ENCODE measurements around the gene TASP1. TPM values are rescaled to one million over a fixed set of nuclear protein-coding genes. Genes with fewer than 3 reads are reported as not detected.
"Not testable (repeated sequence)": the region's sequence is repeated elsewhere in the genome, so short reads cannot be mapped to it uniquely, and the experiment has no call there.

Gene TASP1
- total and polyA plus RNA-seq, 8 donors: 5.8 to 13.0 (median 7.8) TPM

GRCh38 chr20:13632431-13632830 is 6.3 kb downstream of the TASP1 start:
- FAIRE-seq: no peak
- intact Hi-C loops (cut with DNase I): no loop called here
- TF ChIP-seq CTCF (IDR thresholded peaks at IDR 0.05): no peak

GRCh38 chr20:13627525-13627924 is 11.2 kb downstream of the TASP1 start:
- H3K27me3 ChIP-seq; H3K4me1 ChIP-seq; FAIRE-seq; H3K9me3 ChIP-seq; DNase-seq; intact Hi-C loops (cut with DNase I); H3K27ac ChIP-seq; ATAC-seq; H3K4me3 ChIP-seq; H3K36me3 ChIP-seq: not testable (repeated sequence)
- WGBS, 2 donors: 89 to 93% methylated on average over 3 of the region's 3 CpGs

More at GRCh38 chr20:13632431-13632830, 6.3 kb downstream of the TASP1 start:
- Histone ChIP-seq H3K27me3 (no peaks in the 10 kb centered on the region), H3K36me3 (peaks cover 0 to 6% (median 0%) of the 10 kb centered on the region in 3 donors), H3K4me1 (peaks cover 0 to 2% (median 2%) of the 10 kb centered on the region in 3 donors), H3K27ac (no peak overlapping the region), H3K9me3 (no peaks in the 10 kb centered on the region), H3K4me3 (no peak overlapping the region)
- 38 to 43% methylated on average over 1 of the region's 1 CpG for WGBS, 2 donors
- no peak for DNase-seq
- ATAC-seq: no peak

GRCh38 chr20:13626724-13627123 is 12.0 kb downstream of the TASP1 start:
- FAIRE-seq: no peak

GRCh38 chr20:13625304-13625979 is 13.3 kb downstream of the TASP1 start:
- WGBS, 2 donors: 74 to 79% methylated on average over 6 of the region's 6 CpGs
- no peak for FAIRE-seq
- no peak for ATAC-seq

More at GRCh38 chr20:13626724-13627123, 12.0 kb downstream of the TASP1 start:
- WGBS, 2 donors: 80 to 86% methylated on average over 1 of the region's 1 CpG
- Histone ChIP-seq H3K4me3 (no peak overlapping the region), H3K4me1 (no peaks in the 10 kb centered on the region), H3K27ac (no peak overlapping the region), H3K36me3 (peaks cover 0 to 10% (median 0%) of the 10 kb centered on the region in 3 donors), H3K27me3 (no peaks in the 10 kb centered on the region), H3K9me3 (no peaks in the 10 kb centered on the region)
- intact Hi-C loops (cut with DNase I): no loop called here
- ATAC-seq (no peak), DNase-seq (no peak)
- TF ChIP-seq CTCF (IDR thresholded peaks at IDR 0.05): no peak

GRCh38 chr20:13619415-13619814 is 19.3 kb downstream of the TASP1 start:
- H3K36me3 ChIP-seq; FAIRE-seq; ATAC-seq; H3K9me3 ChIP-seq; H3K4me3 ChIP-seq; H3K4me1 ChIP-seq; intact Hi-C loops (cut with DNase I); H3K27ac ChIP-seq; DNase-seq; H3K27me3 ChIP-seq: not testable (repeated sequence)
- 83 to 92% methylated on average over 1 of the region's 1 CpG for WGBS, 2 donors

More at GRCh38 chr20:13625304-13625979, 13.3 kb downstream of the TASP1 start:
- H3K4me1 ChIP-seq: no peaks in the 10 kb centered on the region
- H3K36me3 ChIP-seq: peaks cover 0 to 10% (median 0%) of the 10 kb centered on the region in 3 donors
- no peak for DNase-seq
- no peak overlapping the region for H3K4me3 ChIP-seq
- intact Hi-C loops (cut with DNase I): no loop called here
- H3K27me3 ChIP-seq: no peaks in the 10 kb centered on the region
- no peaks in the 10 kb centered on the region for H3K9me3 ChIP-seq
- no peak for TF ChIP-seq CTCF (IDR thresholded peaks at IDR 0.05)
- H3K27ac ChIP-seq: no peak overlapping the region

- H3K27ac ChIP-seq; H3K27me3 ChIP-seq; H3K4me1 ChIP-seq; DNase-seq; H3K4me3 ChIP-seq; intact Hi-C loops (cut with DNase I); ATAC-seq; H3K36me3 ChIP-seq; FAIRE-seq; H3K9me3 ChIP-seq: not testable (repeated sequence)
- 59 to 71% methylated on average over 1 of the region's 1 CpG for WGBS, 2 donors
These were observed 20.3 kb downstream of the TASP1 start for GRCh38 chr20:13618456-13618855.

GRCh38 chr20:13617585-13617984 is 21.1 kb downstream of the TASP1 start:
- H3K4me1 ChIP-seq; H3K27me3 ChIP-seq; H3K4me3 ChIP-seq; FAIRE-seq; H3K9me3 ChIP-seq; ATAC-seq; H3K27ac ChIP-seq; H3K36me3 ChIP-seq; intact Hi-C loops (cut with DNase I); DNase-seq: not testable (repeated sequence)
- 81 to 83% methylated on average over 2 of the region's 2 CpGs for WGBS, 2 donors

- intact Hi-C loops (cut with DNase I); H3K27me3 ChIP-seq; H3K9me3 ChIP-seq; H3K4me3 ChIP-seq; FAIRE-seq; H3K27ac ChIP-seq; H3K4me1 ChIP-seq; ATAC-seq; DNase-seq; H3K36me3 ChIP-seq: not testable (repeated sequence)
- WGBS, 2 donors: 86 to 93% methylated on average over 2 of the region's 2 CpGs
These were observed 22.0 kb downstream of the TASP1 start for GRCh38 chr20:13616713-13617112.

All from pancreas (tissue), 10 donors.